ENCODE data around the gene HDAC9.

DNA sequence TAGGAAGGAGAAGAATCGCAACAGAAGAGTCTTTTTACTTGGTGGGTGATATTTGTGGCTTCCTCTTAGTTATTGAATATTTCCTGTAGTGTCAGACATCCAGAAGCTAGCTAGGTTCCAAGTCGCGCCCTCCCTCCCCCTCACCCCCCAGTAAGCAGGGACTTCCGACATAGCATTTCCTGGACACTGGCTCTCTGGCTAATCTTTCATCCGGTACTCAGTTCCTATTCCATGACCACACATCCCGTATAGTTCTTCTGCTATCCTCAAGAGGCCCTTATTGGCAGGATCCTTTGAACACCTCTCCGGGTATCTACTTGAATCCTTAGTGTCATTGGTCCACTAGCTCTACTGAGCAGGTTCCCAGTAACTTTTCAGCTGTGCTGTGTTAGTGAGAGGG is 167.8 kb downstream of the HDAC9 start:
- no peak for TF ChIP-seq POLR2AphosphoS5 (IDR thresholded peaks at IDR 0.05)
- no peak for TF ChIP-seq POLR2A (IDR thresholded peaks at IDR 0.05)

Measured in gastroesophageal sphincter (tissue), 2 donors.